ENCODE results near the gene MCMBP. TPM values are rescaled to one million over a fixed set of nuclear protein-coding genes. Genes with fewer than 3 reads are reported as not detected.

Gene MCMBP
- total RNA-seq, 1 donor from 2014 or later: 37.5 TPM

DNA sequence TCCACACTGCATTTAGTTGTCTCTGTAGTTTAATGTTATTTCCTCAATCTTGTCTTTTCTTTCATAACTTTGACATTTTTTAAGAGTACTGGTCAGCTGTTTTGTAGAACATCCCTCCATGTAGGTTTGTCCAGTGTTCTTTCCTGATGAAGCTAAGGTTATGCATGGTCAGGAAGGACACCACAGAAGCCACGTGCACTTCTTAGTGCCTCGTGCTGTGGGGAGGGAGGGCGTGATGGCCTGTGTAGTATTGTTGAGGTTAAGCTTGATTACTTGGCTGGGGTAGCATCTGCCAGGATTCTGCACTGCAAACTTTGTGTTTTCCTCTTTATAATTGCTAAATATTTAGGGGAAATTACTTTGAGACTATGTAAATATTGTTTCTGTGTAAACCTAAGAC, 48.3 kb downstream of the MCMBP start:
- DNase-seq: no peak
- peaks cover 3% of the 10 kb centered on the region for H3K27me3 Mint-ChIP-seq (ENCODE audit: unreplicated experiment)
- peaks cover 14% of the 10 kb centered on the region for H3K4me1 Mint-ChIP-seq (ENCODE audit: low read depth, unreplicated experiment)
- no peak overlapping the region for H3K4me3 Mint-ChIP-seq (ENCODE audit: unreplicated experiment)
- H3K36me3 Mint-ChIP-seq (ENCODE audit: unreplicated experiment): peaks cover 7% of the 10 kb centered on the region
- peak overlapping the region; percentile 69 for H3K27ac Mint-ChIP-seq (ENCODE audit: unreplicated experiment)
- H3K9me3 Mint-ChIP-seq (ENCODE audit: unreplicated experiment): peaks cover 2% of the 10 kb centered on the region
- TF ChIP-seq, protein P1, sequence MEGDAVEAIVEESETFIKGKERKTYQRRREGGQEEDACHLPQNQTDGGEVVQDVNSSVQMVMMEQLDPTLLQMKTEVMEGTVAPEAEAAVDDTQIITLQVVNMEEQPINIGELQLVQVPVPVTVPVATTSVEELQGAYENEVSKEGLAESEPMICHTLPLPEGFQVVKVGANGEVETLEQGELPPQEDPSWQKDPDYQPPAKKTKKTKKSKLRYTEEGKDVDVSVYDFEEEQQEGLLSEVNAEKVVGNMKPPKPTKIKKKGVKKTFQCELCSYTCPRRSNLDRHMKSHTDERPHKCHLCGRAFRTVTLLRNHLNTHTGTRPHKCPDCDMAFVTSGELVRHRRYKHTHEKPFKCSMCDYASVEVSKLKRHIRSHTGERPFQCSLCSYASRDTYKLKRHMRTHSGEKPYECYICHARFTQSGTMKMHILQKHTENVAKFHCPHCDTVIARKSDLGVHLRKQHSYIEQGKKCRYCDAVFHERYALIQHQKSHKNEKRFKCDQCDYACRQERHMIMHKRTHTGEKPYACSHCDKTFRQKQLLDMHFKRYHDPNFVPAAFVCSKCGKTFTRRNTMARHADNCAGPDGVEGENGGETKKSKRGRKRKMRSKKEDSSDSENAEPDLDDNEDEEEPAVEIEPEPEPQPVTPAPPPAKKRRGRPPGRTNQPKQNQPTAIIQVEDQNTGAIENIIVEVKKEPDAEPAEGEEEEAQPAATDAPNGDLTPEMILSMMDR (IDR thresholded peaks at IDR 0.05; ENCODE audit: partially characterized antibody, unreplicated experiment): no peak

DNA sequence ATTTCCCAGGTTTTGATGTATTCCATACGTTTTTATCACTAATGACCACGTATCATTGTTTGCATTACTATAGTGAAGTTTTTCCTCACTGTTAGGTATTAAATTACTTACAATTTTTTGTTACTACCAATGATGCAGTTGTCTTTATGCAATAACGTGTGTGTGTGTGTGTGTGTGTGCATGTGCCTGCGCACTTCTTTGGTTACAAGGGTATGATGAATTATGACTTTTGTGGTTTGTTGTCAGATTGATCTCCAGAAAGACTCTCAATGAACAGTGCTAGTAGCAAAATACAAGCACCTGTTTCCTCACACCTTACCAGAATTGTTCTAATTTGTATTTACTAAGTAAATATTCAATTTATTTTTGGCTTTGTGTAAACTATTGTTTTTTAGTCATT, 51.5 kb downstream of the MCMBP start:
- peaks cover 18% of the 10 kb centered on the region for H3K4me1 Mint-ChIP-seq (ENCODE audit: low read depth, unreplicated experiment)
- H3K27me3 Mint-ChIP-seq (ENCODE audit: unreplicated experiment): peaks cover 6% of the 10 kb centered on the region
- peaks cover 4% of the 10 kb centered on the region for H3K9me3 Mint-ChIP-seq (ENCODE audit: unreplicated experiment)
- no peak for DNase-seq
- H3K27ac Mint-ChIP-seq (ENCODE audit: unreplicated experiment): no peak overlapping the region
- no peaks in the 10 kb centered on the region for H3K36me3 Mint-ChIP-seq (ENCODE audit: unreplicated experiment)
- TF ChIP-seq, protein P1 (IDR thresholded peaks at IDR 0.05; ENCODE audit: partially characterized antibody, unreplicated experiment): no peak
- peak overlapping the region; percentile 83 for H3K4me3 Mint-ChIP-seq (ENCODE audit: unreplicated experiment)

DNA sequence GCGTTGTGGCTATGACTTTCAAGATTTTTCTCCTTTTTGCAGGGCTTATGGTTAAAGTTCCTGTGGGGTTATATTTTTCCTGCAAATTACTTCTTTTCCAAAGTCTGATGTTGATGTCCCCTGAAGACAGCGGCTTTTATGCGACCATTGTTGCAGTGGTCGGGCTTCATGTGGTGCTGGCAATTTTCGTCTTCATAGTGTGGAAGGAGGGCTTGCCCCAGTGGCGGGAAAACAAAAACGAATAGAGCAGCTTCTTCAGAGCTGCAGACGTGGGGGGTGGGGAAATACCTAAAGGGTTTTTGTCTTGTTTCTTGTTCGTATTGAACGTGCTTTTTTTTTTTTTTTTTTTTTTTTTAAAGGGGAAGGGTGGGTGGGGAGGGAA, 53.8 kb downstream of the MCMBP start:
- Mint-ChIP-seq H3K9me3 (ENCODE audit: unreplicated experiment) (peaks cover 4% of the 10 kb centered on the region), H3K27me3 (ENCODE audit: unreplicated experiment) (peaks cover 7% of the 10 kb centered on the region), H3K27ac (ENCODE audit: unreplicated experiment) (peak overlapping the region; percentile 85), H3K4me1 (ENCODE audit: low read depth, unreplicated experiment) (peaks cover 18% of the 10 kb centered on the region), H3K36me3 (ENCODE audit: unreplicated experiment) (peaks cover 7% of the 10 kb centered on the region), H3K4me3 (ENCODE audit: unreplicated experiment) (peak overlapping the region; percentile 83)
- TF ChIP-seq, protein P1 (IDR thresholded peaks at IDR 0.05; ENCODE audit: partially characterized antibody, unreplicated experiment): no peak
- no peak for DNase-seq

DNA sequence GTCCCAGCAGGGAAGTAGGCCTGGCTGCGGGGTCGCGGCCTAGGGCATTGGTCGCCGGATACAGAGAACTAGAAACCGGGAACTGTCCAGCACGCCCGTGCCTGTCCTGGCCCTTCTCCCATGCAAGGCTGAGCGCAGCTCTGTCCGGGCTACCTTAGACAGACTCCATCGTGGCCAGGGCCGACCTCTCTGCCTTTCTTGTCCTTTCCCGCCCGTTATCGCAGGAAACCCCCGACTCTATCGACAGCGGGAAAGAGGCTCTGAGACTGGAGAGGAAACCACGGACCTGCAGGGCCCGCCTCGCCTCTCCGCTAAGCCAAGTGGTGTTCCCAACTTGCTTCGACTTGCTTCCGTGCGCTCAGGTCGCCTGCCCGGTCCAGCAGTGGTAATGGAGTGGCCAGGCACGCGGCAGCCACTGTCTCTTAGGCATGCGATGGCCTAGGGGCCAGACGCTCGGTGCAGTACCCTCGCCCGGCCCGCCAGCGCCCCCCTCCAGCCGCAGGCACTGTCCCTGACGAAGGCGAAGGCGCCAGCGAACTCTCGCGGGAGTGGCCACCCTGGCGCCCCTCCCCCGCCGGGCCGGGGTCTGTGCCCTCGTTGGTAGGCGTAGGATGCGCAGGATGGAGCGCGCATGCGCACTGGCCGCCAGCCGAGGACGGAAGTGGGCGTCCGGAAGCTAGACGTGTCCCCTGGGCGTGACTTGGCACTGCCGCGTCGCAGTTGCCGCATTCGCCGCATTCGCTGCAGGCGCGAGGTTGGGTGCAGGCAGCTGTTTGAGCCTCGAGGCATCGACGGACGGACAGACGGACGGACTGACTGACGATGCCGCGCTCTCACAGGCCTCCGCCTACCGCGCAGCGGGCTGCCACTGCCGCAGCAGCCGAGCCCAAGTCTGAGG, 54.4 kb downstream of the MCMBP start:
- Mint-ChIP-seq H3K9me3 (ENCODE audit: unreplicated experiment) (peaks cover 4% of the 10 kb centered on the region), H3K36me3 (ENCODE audit: unreplicated experiment) (peaks cover 7% of the 10 kb centered on the region), H3K4me3 (ENCODE audit: unreplicated experiment) (peak overlapping the region; percentile 83), H3K27ac (ENCODE audit: unreplicated experiment) (peak overlapping the region; percentile 92), H3K27me3 (ENCODE audit: unreplicated experiment) (peaks cover 7% of the 10 kb centered on the region), H3K4me1 (ENCODE audit: low read depth, unreplicated experiment) (peaks cover 18% of the 10 kb centered on the region)
- peak; percentile 100 for DNase-seq
- TF ChIP-seq, protein P1 (IDR thresholded peaks at IDR 0.05; ENCODE audit: partially characterized antibody, unreplicated experiment): peak; percentile 89

DNA sequence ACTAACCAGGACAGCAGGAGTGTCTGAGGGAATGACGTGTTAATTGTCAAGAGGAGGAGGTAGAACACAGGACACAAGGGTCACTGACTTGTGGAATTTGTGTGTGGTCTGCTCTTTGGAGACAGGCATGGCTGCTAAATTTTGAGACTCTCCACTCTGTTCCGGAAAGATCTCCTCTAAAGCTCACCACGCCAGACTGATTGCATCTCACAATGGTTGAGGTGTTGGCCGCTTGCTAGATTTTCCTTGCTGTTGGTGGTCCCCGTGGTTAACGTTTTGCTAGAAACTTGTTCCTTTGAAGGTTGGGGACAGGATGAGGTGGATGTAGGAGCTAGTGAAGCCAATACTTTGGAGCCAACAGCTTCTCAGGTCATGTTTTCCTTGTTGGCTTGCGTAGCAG, 57.0 kb downstream of the MCMBP start:
- Mint-ChIP-seq H3K9me3 (ENCODE audit: unreplicated experiment) (peaks cover 4% of the 10 kb centered on the region), H3K36me3 (ENCODE audit: unreplicated experiment) (peaks cover 7% of the 10 kb centered on the region), H3K27ac (ENCODE audit: unreplicated experiment) (no peak overlapping the region), H3K4me1 (ENCODE audit: low read depth, unreplicated experiment) (peaks cover 19% of the 10 kb centered on the region), H3K27me3 (ENCODE audit: unreplicated experiment) (peaks cover 7% of the 10 kb centered on the region), H3K4me3 (ENCODE audit: unreplicated experiment) (no peak overlapping the region)
- DNase-seq: no peak
- TF ChIP-seq, protein P1 (IDR thresholded peaks at IDR 0.05; ENCODE audit: partially characterized antibody, unreplicated experiment): no peak

Data from glutamatergic neuron (in vitro differentiated cells).